B cell (primary cell): Measurements from ENCODE around the gene CPED1. TPM values are rescaled to one million over a fixed set of nuclear protein-coding genes. Genes with fewer than 3 reads are reported as not detected.

ENCODE experiments used
- ATAC-seq: fragments of 200-7000 bp; cut with Tn5 transposase; one replicate; pipeline ENCODE4 v1.10.0; 2021; ENCODE audit warnings: low read depth, mild to moderate bottlenecking, moderate number of reproducible peaks, moderate library complexity
- CTCF ChIA-PET: fragments of 350-600 bp; sonication (Branson Sonifier 250); formaldehyde crosslinking; loops from one replicate; lab custom pipeline; 2021; ENCODE audit warnings: antibody characterized with exemption, inconsistent platforms; lab: Charles Lee
- POLR2A ChIA-PET: fragments of 350-600 bp; sonication (Branson Sonifier 250); formaldehyde crosslinking; loops from one replicate; lab custom pipeline; 2021; ENCODE audit warnings: antibody characterized with exemption; lab: Charles Lee
- DNase-seq: peaks from one replicate; pipeline ENCODE4 v3.0.0; 2013
- H2AFZ ChIP-seq: 2 replicates; pipeline ENCODE4 v1.6.1; 2012; ENCODE audit warnings: mild to moderate bottlenecking, low read depth, low read length; ENCODE audit not compliant: insufficient read depth, poor library complexity, severe bottlenecking
- H3K27ac ChIP-seq, 2 donors: 1 replicate in 1 of 2; 2 replicates in 1 of 2; pipeline ENCODE4 v1.5.1; 2012 to 2013; ENCODE audit warnings: low read length in 2 of 2, mild to moderate bottlenecking in 2 of 2, moderate library complexity in 1 of 2
- H3K27me3 ChIP-seq, 4 experiments: fragments of 200-600 bp in 1 of 4; sonication (generic) in 1 of 4; replicated peaks in 1 of 4; 1 replicate in 2 of 4; 2 replicates in 2 of 4; pipeline versions ENCODE4 v1.6.1 to v1.7.0; 2013 to 2016; ENCODE audit warnings: low read length in 3 of 4, mild to moderate bottlenecking in 2 of 4, mixed read lengths in 1 of 4, moderate library complexity in 1 of 4; ENCODE audit not compliant: insufficient read depth in 4 of 4, control insufficient read depth in 3 of 4; ENCODE audit errors: control extremely low read depth in 1 of 4
- H3K36me3 ChIP-seq, 2 experiments: replicated peaks in 1 of 2; 1 replicate in 1 of 2; 2 replicates in 1 of 2; pipeline versions ENCODE4 v1.6.1 to v1.7.1; 2013; ENCODE audit warnings: low read length in 1 of 2; ENCODE audit not compliant: insufficient read depth in 2 of 2, control insufficient read depth in 1 of 2; ENCODE audit errors: control extremely low read depth in 1 of 2, extremely low read depth in 1 of 2
- H3K4me1 ChIP-seq, 2 donors: fragments of 200-600 bp in 1 of 2; sonication (generic) in 1 of 2; 1 replicate in 1 of 2; 2 replicates in 1 of 2; pipeline versions ENCODE4 v1.5.1 to v1.6.1; 2013 to 2017; ENCODE audit warnings: low read length in 2 of 2; ENCODE audit not compliant: control insufficient read depth in 2 of 2, insufficient read depth in 2 of 2
- H3K4me2 ChIP-seq: replicated peaks from 2 replicates; pipeline ENCODE3; 2012; ENCODE audit warnings: mild to moderate bottlenecking, low read depth, low read length; ENCODE audit not compliant: poor library complexity, severe bottlenecking
- H3K4me3 ChIP-seq, 5 experiments: fragments of 200-600 bp in 1 of 5; sonication (generic) in 1 of 5; 1 replicate in 3 of 5; 2 replicates in 2 of 5; pipeline versions ENCODE4 v1.5.1 to v1.7.0; 2011 to 2016; ENCODE audit warnings: low read length in 4 of 5, mild to moderate bottlenecking in 4 of 5, low read depth in 2 of 5, control low read depth in 1 of 5, moderate library complexity in 1 of 5; ENCODE audit not compliant: insufficient read depth in 1 of 5; ENCODE audit errors: control extremely low read depth in 1 of 5, extremely low read depth in 1 of 5
- H3K79me2 ChIP-seq: fragments of 200-600 bp; sonication (generic); one replicate; pipeline ENCODE4 v1.6.0; 2016; ENCODE audit warnings: low read length; ENCODE audit not compliant: control insufficient read depth, insufficient read depth
- H3K9ac ChIP-seq: fragments of 200-600 bp; sonication (generic); 2 replicates; pipeline ENCODE4 v1.6.1; 2017; ENCODE audit warnings: mild to moderate bottlenecking, low read length, moderate library complexity
- H3K9me3 ChIP-seq, 3 donors: one replicate each; pipeline versions ENCODE4 v1.6.1 to v1.7.1; 2013; ENCODE audit warnings: low read length in 2 of 3; ENCODE audit not compliant: control insufficient read depth in 2 of 3, insufficient read depth in 1 of 3; ENCODE audit errors: control extremely low read depth in 1 of 3
- H4K20me1 ChIP-seq: 2 replicates; pipeline ENCODE4 v1.6.0; 2012; ENCODE audit warnings: mild to moderate bottlenecking, low read length; ENCODE audit not compliant: insufficient read depth, control insufficient read depth, poor library complexity, severe bottlenecking
- H3K27ac Mint-ChIP-seq: one replicate; pipeline ENCODE4 v1.8.0; 2021; ENCODE audit warnings: mixed read lengths
- H3K27me3 Mint-ChIP-seq: one replicate; pipeline ENCODE4 v1.8.0; 2021; ENCODE audit warnings: mixed read lengths
- H3K4me1 Mint-ChIP-seq: one replicate; pipeline ENCODE4 v1.8.0; 2021; ENCODE audit warnings: mixed read lengths
- H3K4me3 Mint-ChIP-seq: one replicate; pipeline ENCODE4 v1.8.0; 2021; ENCODE audit warnings: mixed read lengths
- H3K9me3 Mint-ChIP-seq: one replicate; pipeline ENCODE4 v1.8.0; 2022; ENCODE audit warnings: mixed read lengths; ENCODE audit not compliant: insufficient read depth
- EZH2 ChIP-seq: IDR thresholded peaks from 2 replicates; pipeline ENCODE4 v1.6.1; 2012; ENCODE audit warnings: borderline replicate concordance, low read depth, mild to moderate bottlenecking, moderate library complexity, low read length; ENCODE audit not compliant: insufficient read depth, poor library complexity, severe bottlenecking
- WGBS: methylation state at CpG from one replicate; pipeline ENCODE4 v1.1.5; 2013; ENCODE audit warnings: missing lambda C conversion rate; ENCODE audit not compliant: insufficient coverage; 5-methylcytosine and 5-hydroxymethylcytosine counted together
- intact Hi-C: fragments of 100-400 bp; cut with micrococcal nuclease; formaldehyde crosslinking; loops from one replicate; pipeline ENCODE4 v1.10.0; 2022
- polyA plus RNA-seq: library from polyadenylated mRNA; depleted of rRNA; stranded (reverse); fragments of >200 nt; gene quantifications from 2 replicates; pipeline ENCODE4 v1.2.3, GENCODE V29; 2012
- total RNA-seq, 2 donors: library from RNA; stranded (reverse); fragments of 120-200 nt in 1 of 2; gene quantifications; 1 replicate in 1 of 2; 2 replicates in 1 of 2; pipeline versions ENCODE4 v1.2.3 to v1.2.4, GENCODE V29; 2013 to 2022
- TF ChIP-seq, protein P1 (sequence below): fragments of 200-600 bp; IDR thresholded peaks from one replicate; pipeline ENCODE4 v1.8.0; 2022; ENCODE audit warnings: antibody characterized with exemption, mild to moderate bottlenecking

The CPED1 gene
- total and polyA plus RNA-seq, 2 donors (not counting 1 experiment from before 2014, with no cell fraction given): 0.44 to 3.8 TPM

GRCh38 chr7:121077165-121077630, 88.7 kb downstream of the CPED1 start:
- DNase-seq (no peak), ATAC-seq (no peak)
- Mint-ChIP-seq H3K27ac (no peak overlapping the region), H3K4me3 (no peak overlapping the region), H3K9me3 (no peaks in the 10 kb centered on the region), H3K4me1 (peaks cover 3% of the 10 kb centered on the region), H3K27me3 (peaks cover 7% of the 10 kb centered on the region)
- no peaks in the 10 kb centered on the region for H3K36me3 ChIP-seq
- H3K9ac ChIP-seq: no peak overlapping the region
- H2AFZ ChIP-seq: no peak overlapping the region
- no peaks in the 10 kb centered on the region for H4K20me1 ChIP-seq
- POLR2A ChIA-PET: no interaction called here
- H3K27ac ChIP-seq: no peak overlapping the region
- H3K4me2 ChIP-seq: no peak overlapping the region
- H3K4me3 ChIP-seq: no peak overlapping the region
- no peaks in the 10 kb centered on the region for H3K27me3 ChIP-seq
- peaks cover 2 to 5% of the 10 kb centered on the region in 2 donors for H3K4me1 ChIP-seq
- CTCF ChIA-PET: no interaction called here
- no peaks in the 10 kb centered on the region for H3K9me3 ChIP-seq
- H3K79me2 ChIP-seq: no peaks in the 10 kb centered on the region
- TF ChIP-seq, protein P1, sequence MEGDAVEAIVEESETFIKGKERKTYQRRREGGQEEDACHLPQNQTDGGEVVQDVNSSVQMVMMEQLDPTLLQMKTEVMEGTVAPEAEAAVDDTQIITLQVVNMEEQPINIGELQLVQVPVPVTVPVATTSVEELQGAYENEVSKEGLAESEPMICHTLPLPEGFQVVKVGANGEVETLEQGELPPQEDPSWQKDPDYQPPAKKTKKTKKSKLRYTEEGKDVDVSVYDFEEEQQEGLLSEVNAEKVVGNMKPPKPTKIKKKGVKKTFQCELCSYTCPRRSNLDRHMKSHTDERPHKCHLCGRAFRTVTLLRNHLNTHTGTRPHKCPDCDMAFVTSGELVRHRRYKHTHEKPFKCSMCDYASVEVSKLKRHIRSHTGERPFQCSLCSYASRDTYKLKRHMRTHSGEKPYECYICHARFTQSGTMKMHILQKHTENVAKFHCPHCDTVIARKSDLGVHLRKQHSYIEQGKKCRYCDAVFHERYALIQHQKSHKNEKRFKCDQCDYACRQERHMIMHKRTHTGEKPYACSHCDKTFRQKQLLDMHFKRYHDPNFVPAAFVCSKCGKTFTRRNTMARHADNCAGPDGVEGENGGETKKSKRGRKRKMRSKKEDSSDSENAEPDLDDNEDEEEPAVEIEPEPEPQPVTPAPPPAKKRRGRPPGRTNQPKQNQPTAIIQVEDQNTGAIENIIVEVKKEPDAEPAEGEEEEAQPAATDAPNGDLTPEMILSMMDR: no peak
- no peak for TF ChIP-seq EZH2
- intact Hi-C loops: no loop called here

- H3K27ac Mint-ChIP-seq: no peak overlapping the region
These were observed 90.3 kb downstream of the CPED1 start for GRCh38 chr7:121078701-121079227.

More at GRCh38 chr7:121078701-121079227, 90.3 kb downstream of the CPED1 start:
- Histone ChIP-seq H3K4me2 (no peak overlapping the region), H4K20me1 (no peaks in the 10 kb centered on the region), H3K36me3 (no peaks in the 10 kb centered on the region), H3K4me3 (no peak overlapping the region), H3K27ac (no peak overlapping the region), H2AFZ (no peak overlapping the region), H3K9me3 (no peaks in the 10 kb centered on the region), H3K9ac (no peak overlapping the region), H3K79me2 (no peaks in the 10 kb centered on the region), H3K4me1 (peaks cover 2 to 5% of the 10 kb centered on the region in 2 donors), H3K27me3 (no peaks in the 10 kb centered on the region)
- ChIA-PET POLR2A (no interaction called here), CTCF (interaction anchor here (7.1 kb wide), 1 partner anchor 91 kb away, joined by 85 read pairs; the partner anchor contains the start of gene CPED1)
- peaks cover 3% of the 10 kb centered on the region for H3K4me1 Mint-ChIP-seq
- ATAC-seq (no peak), DNase-seq (no peak)
- WGBS: 95% methylated on average over 2 of the region's 2 CpGs
- intact Hi-C loops: no loop called here
- H3K9me3 Mint-ChIP-seq: no peaks in the 10 kb centered on the region
- no peak overlapping the region for H3K4me3 Mint-ChIP-seq
- TF ChIP-seq, protein P1: no peak
- no peak for TF ChIP-seq EZH2
- peaks cover 7% of the 10 kb centered on the region for H3K27me3 Mint-ChIP-seq
